ENCODE results near the gene ITM2B. TPM values are rescaled to one million over a fixed set of nuclear protein-coding genes. Genes with fewer than 3 reads are reported as not detected.

The ITM2B gene
- total RNA-seq, 1 donor from 2014 or later, result 403 TPM

GRCh38 chr13:48292650-48293049 is 59.6 kb downstream of the ITM2B start:
- DNase-seq (ENCODE audit: low read depth), result no peak
- no peak overlapping the region for H3K4me3 ChIP-seq (ENCODE audit: low read depth, low read length)
- no peak for TF ChIP-seq CTCF (conservative IDR thresholded peaks at IDR 0.05; ENCODE audit: low read depth, low read length)

GRCh38 chr13:48294653-48295052 is 61.6 kb downstream of the ITM2B start:
- no peak for TF ChIP-seq CTCF (conservative IDR thresholded peaks at IDR 0.05; ENCODE audit: low read depth, low read length)
- DNase-seq (ENCODE audit: low read depth), result no peak
- no peak overlapping the region for H3K4me3 ChIP-seq (ENCODE audit: low read depth, low read length)

DNA sequence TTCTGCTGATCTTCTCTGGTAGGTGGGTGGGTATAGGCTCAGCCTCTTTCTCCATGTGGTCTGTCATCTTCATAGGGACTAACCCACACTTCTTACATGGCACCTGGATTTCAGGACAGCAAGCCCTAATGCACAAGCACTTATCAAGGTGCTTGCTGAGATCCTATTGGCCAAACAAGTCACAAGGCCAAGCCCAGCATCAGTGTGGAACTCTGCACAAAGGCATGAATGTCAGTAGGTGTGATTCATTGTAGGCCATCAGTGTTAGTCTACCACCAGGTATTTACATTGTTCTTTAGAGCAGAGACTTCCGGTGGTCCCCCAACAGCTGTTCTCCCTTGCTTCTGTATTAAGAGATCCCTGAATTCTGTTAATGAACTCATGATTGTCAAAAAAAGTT is 62.3 kb downstream of the ITM2B start:
- no peak for DNase-seq (ENCODE audit: low read depth)
- H3K4me3 ChIP-seq (ENCODE audit: low read depth, low read length), result no peak overlapping the region
- no peak for TF ChIP-seq CTCF (conservative IDR thresholded peaks at IDR 0.05; ENCODE audit: low read depth, low read length)

- DNase-seq (ENCODE audit: low read depth), result no peak
- TF ChIP-seq CTCF (conservative IDR thresholded peaks at IDR 0.05; ENCODE audit: low read depth, low read length), result no peak
- H3K4me3 ChIP-seq (ENCODE audit: low read depth, low read length), result no peak overlapping the region
Observed at GRCh38 chr13:48296528-48296927, 63.5 kb downstream of the ITM2B start.

- DNase-seq (ENCODE audit: low read depth), result no peak
- TF ChIP-seq CTCF (conservative IDR thresholded peaks at IDR 0.05; ENCODE audit: low read depth, low read length), result no peak
- no peak overlapping the region for H3K4me3 ChIP-seq (ENCODE audit: low read depth, low read length)
Observed at GRCh38 chr13:48297131-48297786, 64.3 kb downstream of the ITM2B start.

- no peak for TF ChIP-seq CTCF (conservative IDR thresholded peaks at IDR 0.05; ENCODE audit: low read depth, low read length)
Observed at GRCh38 chr13:48299591-48299990, 66.6 kb downstream of the ITM2B start.

DNA sequence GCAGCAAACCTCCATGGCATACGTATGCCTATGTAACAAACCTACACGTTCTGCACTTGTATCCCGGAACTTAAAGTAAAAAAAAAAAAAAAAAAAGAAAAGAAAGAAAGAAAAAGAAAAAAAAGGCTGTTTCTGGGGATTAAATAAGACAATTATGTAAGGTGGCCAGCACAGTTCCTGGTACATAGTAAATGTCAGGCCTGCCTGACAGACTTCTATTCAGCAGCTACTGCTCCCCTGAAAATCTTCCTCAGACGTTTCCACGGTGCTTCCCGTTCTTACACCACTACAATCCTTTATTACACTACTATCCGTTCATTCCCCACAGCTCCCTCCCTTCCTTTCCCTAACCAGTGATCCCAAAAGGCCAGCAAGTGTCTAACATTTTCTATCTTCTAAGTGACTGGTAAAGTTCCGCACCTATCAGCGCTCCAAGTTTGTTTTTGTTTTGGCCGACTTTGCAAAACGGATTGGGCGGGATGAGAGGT is 69.9 kb downstream of the ITM2B start:
- peak overlapping the region; percentile 92 for H3K4me3 ChIP-seq (ENCODE audit: low read depth, low read length)
- DNase-seq (ENCODE audit: low read depth), result peak; percentile 41
- TF ChIP-seq CTCF (conservative IDR thresholded peaks at IDR 0.05; ENCODE audit: low read depth, low read length), result no peak

More at GRCh38 chr13:48299591-48299990, 66.6 kb downstream of the ITM2B start:
- DNase-seq (ENCODE audit: low read depth), result no peak
- no peak overlapping the region for H3K4me3 ChIP-seq (ENCODE audit: low read depth, low read length)

All from epithelial cell of proximal tubule (primary cell).